ENCODE measurements around the gene SLC22A5. TPM values are rescaled to one million over a fixed set of nuclear protein-coding genes. Genes with fewer than 3 reads are reported as not detected.

Gene SLC22A5
- total RNA-seq, 1 donor from 2014 or later, result 14.7 TPM

DNA sequence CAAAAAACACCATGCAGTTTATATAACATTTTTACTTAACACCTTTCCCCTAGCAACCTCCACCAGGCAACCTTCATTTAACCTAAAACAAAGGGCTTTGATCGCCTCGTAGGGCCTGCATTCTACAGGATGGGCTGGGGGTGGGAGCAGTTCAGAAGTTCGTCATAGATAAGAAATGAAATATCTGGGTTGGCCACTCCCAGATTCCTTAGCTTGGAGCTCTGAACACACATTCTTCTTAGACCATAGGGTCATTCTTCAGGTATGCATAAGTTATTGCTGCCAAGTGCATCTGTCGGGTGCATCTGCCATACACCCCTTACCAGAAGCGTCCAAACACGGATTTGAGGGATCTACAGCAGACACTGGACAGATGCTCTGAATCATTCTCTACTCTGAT, 4.3 kb upstream of the SLC22A5 start:
- Mint-ChIP-seq H3K9me3 (ENCODE audit: low read depth) (no peaks in the 10 kb centered on the region), H3K36me3 (ENCODE audit: insufficient read depth) (peaks cover 9% of the 10 kb centered on the region), H3K4me1 (ENCODE audit: low read depth) (peaks cover 3% of the 10 kb centered on the region), H3K4me3 (ENCODE audit: low read depth) (no peak overlapping the region), H3K27me3 (no peaks in the 10 kb centered on the region), H3K27ac (peak overlapping the region; percentile 81)
- TF ChIP-seq, protein P1, sequence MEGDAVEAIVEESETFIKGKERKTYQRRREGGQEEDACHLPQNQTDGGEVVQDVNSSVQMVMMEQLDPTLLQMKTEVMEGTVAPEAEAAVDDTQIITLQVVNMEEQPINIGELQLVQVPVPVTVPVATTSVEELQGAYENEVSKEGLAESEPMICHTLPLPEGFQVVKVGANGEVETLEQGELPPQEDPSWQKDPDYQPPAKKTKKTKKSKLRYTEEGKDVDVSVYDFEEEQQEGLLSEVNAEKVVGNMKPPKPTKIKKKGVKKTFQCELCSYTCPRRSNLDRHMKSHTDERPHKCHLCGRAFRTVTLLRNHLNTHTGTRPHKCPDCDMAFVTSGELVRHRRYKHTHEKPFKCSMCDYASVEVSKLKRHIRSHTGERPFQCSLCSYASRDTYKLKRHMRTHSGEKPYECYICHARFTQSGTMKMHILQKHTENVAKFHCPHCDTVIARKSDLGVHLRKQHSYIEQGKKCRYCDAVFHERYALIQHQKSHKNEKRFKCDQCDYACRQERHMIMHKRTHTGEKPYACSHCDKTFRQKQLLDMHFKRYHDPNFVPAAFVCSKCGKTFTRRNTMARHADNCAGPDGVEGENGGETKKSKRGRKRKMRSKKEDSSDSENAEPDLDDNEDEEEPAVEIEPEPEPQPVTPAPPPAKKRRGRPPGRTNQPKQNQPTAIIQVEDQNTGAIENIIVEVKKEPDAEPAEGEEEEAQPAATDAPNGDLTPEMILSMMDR (IDR thresholded peaks at IDR 0.05; ENCODE audit: unreplicated experiment), result no peak
- no peak for DNase-seq (ENCODE audit: low spot score, unreplicated experiment)

DNA sequence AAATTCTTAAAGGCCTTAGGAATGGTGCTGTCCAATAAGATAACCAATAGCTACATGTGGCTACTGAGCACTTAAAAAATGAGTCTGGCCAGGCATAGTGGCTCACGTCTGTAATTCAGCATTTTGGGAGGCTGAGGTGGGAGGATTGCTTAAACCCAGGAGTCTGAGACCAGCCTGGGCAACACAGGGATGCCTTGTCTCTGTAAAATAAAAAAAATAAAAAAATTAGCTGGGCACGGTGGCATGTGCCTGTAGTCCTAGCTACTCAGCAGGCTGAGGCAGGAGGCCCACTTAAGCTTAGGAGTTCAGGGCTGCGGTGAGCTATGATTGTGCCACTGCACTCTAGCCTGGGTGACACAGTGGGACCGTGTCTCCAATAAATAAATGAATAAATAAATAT, 1.3 kb upstream of the SLC22A5 start:
- peaks cover 19% of the 10 kb centered on the region for H3K4me1 Mint-ChIP-seq (ENCODE audit: low read depth)
- no peaks in the 10 kb centered on the region for H3K27me3 Mint-ChIP-seq
- H3K27ac Mint-ChIP-seq, result no peak overlapping the region
- DNase-seq (ENCODE audit: low spot score, unreplicated experiment), result no peak
- TF ChIP-seq, protein P1 (IDR thresholded peaks at IDR 0.05; ENCODE audit: unreplicated experiment), result no peak
- H3K9me3 Mint-ChIP-seq (ENCODE audit: low read depth), result no peaks in the 10 kb centered on the region
- peak overlapping the region; percentile 33 for H3K4me3 Mint-ChIP-seq (ENCODE audit: low read depth)
- H3K36me3 Mint-ChIP-seq (ENCODE audit: insufficient read depth), result peaks cover 6% of the 10 kb centered on the region

DNA sequence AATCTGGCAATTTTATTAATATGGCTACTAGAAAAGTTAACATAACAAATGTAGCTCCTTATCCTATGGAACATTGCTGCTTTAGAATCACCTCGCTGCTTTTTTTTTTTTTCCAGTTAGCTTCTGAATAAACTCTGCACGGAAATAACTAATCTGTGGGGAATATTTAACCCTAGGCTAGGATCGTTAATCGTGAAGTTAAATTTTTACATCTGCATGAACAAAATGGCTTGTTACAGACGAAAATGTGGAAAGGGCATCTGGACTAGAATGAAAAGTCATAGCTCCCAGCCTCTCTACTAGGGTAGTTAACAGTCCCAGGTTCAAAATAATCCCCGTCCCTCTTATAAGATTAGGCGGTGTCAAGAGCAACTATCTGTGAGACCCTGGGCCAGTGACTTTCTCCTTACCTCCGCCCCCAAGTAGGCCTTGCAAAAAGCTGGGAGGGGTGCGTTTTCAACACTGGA, 470 bp upstream of the SLC22A5 start:
- Mint-ChIP-seq H3K4me1 (ENCODE audit: low read depth) (peaks cover 19% of the 10 kb centered on the region), H3K27me3 (no peaks in the 10 kb centered on the region), H3K4me3 (ENCODE audit: low read depth) (peak overlapping the region; percentile 82), H3K9me3 (ENCODE audit: low read depth) (no peaks in the 10 kb centered on the region), H3K27ac (peak overlapping the region; percentile 94), H3K36me3 (ENCODE audit: insufficient read depth) (peaks cover 2% of the 10 kb centered on the region)
- DNase-seq (ENCODE audit: low spot score, unreplicated experiment), result no peak
- TF ChIP-seq, protein P1 (IDR thresholded peaks at IDR 0.05; ENCODE audit: unreplicated experiment), result no peak

DNA sequence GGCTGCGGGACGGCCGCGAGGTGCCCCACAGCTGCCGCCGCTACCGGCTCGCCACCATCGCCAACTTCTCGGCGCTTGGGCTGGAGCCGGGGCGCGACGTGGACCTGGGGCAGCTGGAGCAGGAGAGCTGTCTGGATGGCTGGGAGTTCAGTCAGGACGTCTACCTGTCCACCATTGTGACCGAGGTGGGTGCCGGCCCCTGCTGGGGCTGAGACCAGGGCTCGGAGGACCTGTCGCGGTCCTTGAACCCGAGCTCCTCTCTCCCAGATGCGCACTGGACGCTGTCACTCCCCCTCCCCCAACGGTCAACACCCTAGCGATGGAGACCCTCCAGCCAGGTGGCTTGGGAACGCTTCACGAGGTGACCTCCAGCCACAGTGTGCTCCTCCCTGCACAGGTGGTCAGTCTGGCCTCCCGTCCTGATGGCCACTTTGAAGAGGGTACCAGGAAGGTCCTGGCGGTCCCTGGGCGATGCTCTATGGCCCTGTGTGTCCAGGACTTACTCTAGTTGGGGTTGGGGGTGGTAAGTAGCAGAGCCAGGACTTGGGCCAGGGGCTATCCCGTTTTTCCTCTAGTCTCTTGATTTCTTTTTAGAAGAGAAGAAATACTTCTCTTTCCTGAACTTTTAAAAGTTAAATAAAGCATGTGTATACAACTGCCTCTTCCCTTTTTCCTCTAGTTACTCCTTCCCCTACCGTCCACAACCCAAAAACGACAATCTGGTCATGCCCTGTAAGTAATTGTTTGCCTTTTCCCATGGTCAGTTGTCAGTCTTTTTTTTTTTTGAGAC, 866 bp downstream of the SLC22A5 start:
- H3K9me3 Mint-ChIP-seq (ENCODE audit: low read depth), result no peaks in the 10 kb centered on the region
- H3K36me3 Mint-ChIP-seq (ENCODE audit: insufficient read depth), result no peaks in the 10 kb centered on the region
- DNase-seq (ENCODE audit: low spot score, unreplicated experiment), result no peak
- H3K27me3 Mint-ChIP-seq, result no peaks in the 10 kb centered on the region
- H3K4me3 Mint-ChIP-seq (ENCODE audit: low read depth), result peak overlapping the region; percentile 82
- peaks cover 19% of the 10 kb centered on the region for H3K4me1 Mint-ChIP-seq (ENCODE audit: low read depth)
- H3K27ac Mint-ChIP-seq, result peak overlapping the region; percentile 91
- TF ChIP-seq, protein P1 (IDR thresholded peaks at IDR 0.05; ENCODE audit: unreplicated experiment), result no peak

DNA sequence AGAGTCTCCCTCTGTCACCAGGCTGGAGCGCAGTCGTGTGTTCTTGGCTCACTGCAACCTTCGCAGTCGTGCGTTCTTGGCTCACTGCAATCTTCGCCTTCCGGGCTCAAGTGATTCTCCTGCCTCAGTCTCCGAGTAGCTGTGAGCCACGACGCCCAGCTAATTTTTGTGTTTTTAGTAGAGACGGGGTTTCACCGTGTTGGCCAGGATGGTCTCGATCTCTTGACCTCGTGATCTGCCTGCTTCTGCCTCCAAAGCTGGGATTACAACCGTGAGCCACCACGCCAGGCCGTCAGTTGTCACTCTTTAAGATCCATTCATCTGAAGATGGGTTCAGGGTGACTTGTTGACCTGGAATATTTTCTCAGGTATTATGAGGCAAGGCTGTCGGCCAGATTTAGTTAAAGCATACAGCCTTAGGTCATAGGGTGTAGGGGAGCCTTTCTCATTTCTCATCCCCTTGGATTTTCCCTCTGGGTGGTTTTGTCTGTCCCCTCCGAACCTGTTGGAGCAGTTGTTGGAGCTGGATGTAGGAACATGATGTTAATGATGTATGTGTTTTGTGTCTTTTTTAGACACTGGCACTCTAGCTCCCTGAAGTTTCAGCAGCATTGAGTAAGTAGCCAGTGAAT, 1.6 kb downstream of the SLC22A5 start:
- TF ChIP-seq, protein P1 (IDR thresholded peaks at IDR 0.05; ENCODE audit: unreplicated experiment), result no peak
- H3K36me3 Mint-ChIP-seq (ENCODE audit: insufficient read depth), result no peaks in the 10 kb centered on the region
- H3K27ac Mint-ChIP-seq, result peak overlapping the region; percentile 91
- no peaks in the 10 kb centered on the region for H3K9me3 Mint-ChIP-seq (ENCODE audit: low read depth)
- peak overlapping the region; percentile 82 for H3K4me3 Mint-ChIP-seq (ENCODE audit: low read depth)
- DNase-seq (ENCODE audit: low spot score, unreplicated experiment), result no peak
- H3K27me3 Mint-ChIP-seq, result no peaks in the 10 kb centered on the region
- peaks cover 19% of the 10 kb centered on the region for H3K4me1 Mint-ChIP-seq (ENCODE audit: low read depth)
